Hindlimb muscle (tissue), 1 donor: ENCODE results near the gene SYNGAP1. TPM values are rescaled to one million over a fixed set of nuclear protein-coding genes. Genes with fewer than 3 reads are reported as not detected.

ENCODE experiments used
- DNase-seq: peaks from one replicate; pipeline ENCODE4 v3.0.0-alpha.2; 2013
- polyA plus RNA-seq: library from polyadenylated mRNA; unstranded; fragments of 120-200 nt; gene quantifications from one replicate; pipeline ENCODE4 v1.2.1, GENCODE V29; 2013; ENCODE audit not compliant: insufficient read length

Gene SYNGAP1
- polyA plus RNA-seq, 1 donor = 30.5 TPM

- no peak for DNase-seq
Observed at GRCh38 chr6:33423777-33424176, 3.9 kb downstream of the SYNGAP1 start.

GRCh38 chr6:33424855-33425667 lies 5.2 kb downstream of the SYNGAP1 start:
- no peak for DNase-seq

GRCh38 chr6:33425668-33426577 lies 6.1 kb downstream of the SYNGAP1 start:
- peak; percentile 86 for DNase-seq

- no peak for DNase-seq
Observed at GRCh38 chr6:33426590-33427511, 7.0 kb downstream of the SYNGAP1 start.

GRCh38 chr6:33427585-33428223 lies 7.8 kb downstream of the SYNGAP1 start:
- DNase-seq = no peak

GRCh38 chr6:33428224-33428965 lies 8.5 kb downstream of the SYNGAP1 start:
- DNase-seq = no peak

- no peak for DNase-seq
Observed at GRCh38 chr6:33428966-33429749, 9.3 kb downstream of the SYNGAP1 start.

- no peak for DNase-seq
Observed at GRCh38 chr6:33429750-33430052, 9.8 kb downstream of the SYNGAP1 start.

- DNase-seq = no peak
Observed at GRCh38 chr6:33430334-33430733, 10.5 kb downstream of the SYNGAP1 start.

GRCh38 chr6:33430991-33431879 lies 11.4 kb downstream of the SYNGAP1 start:
- DNase-seq = no peak

GRCh38 chr6:33431880-33432541 lies 12.1 kb downstream of the SYNGAP1 start:
- no peak for DNase-seq

GRCh38 chr6:33432546-33432945 lies 12.7 kb downstream of the SYNGAP1 start:
- no peak for DNase-seq

GRCh38 chr6:33433001-33433543 lies 13.2 kb downstream of the SYNGAP1 start:
- no peak for DNase-seq

GRCh38 chr6:33433544-33434191 lies 13.8 kb downstream of the SYNGAP1 start:
- no peak for DNase-seq

GRCh38 chr6:33434961-33435360 lies 15.1 kb downstream of the SYNGAP1 start:
- no peak for DNase-seq

GRCh38 chr6:33437666-33438065 lies 17.8 kb downstream of the SYNGAP1 start:
- no peak for DNase-seq

- no peak for DNase-seq
Observed at GRCh38 chr6:33438978-33439594, 19.2 kb downstream of the SYNGAP1 start.
